ENCODE data around the gene UBL7.

The UBL7 gene

GRCh38 chr15:74406992-74407705 lies 53.8 kb downstream of the UBL7 start:
- DNase-seq (ENCODE audit: low read depth) = no peak

- DNase-seq (ENCODE audit: low read depth) = no peak
Measured at GRCh38 chr15:74406517-74406916, 54.4 kb downstream of the UBL7 start.

- no peak for DNase-seq (ENCODE audit: low read depth)
Measured at GRCh38 chr15:74405823-74406222, 55.1 kb downstream of the UBL7 start.

GRCh38 chr15:74403991-74404563 lies 56.9 kb downstream of the UBL7 start:
- DNase-seq (ENCODE audit: low read depth) = no peak

- no peak for DNase-seq (ENCODE audit: low read depth)
Measured at GRCh38 chr15:74403588-74403919, 57.4 kb downstream of the UBL7 start.

- peak; percentile 80 for DNase-seq (ENCODE audit: low read depth)
Measured at GRCh38 chr15:74402873-74403587, 57.9 kb downstream of the UBL7 start.

- no peak for DNase-seq (ENCODE audit: low read depth)
Measured at GRCh38 chr15:74402337-74402841, 58.6 kb downstream of the UBL7 start.

GRCh38 chr15:74400915-74401757 lies 59.8 kb downstream of the UBL7 start:
- DNase-seq (ENCODE audit: low read depth) = no peak

- DNase-seq (ENCODE audit: low read depth) = no peak
Measured at GRCh38 chr15:74400313-74400860, 60.6 kb downstream of the UBL7 start.

- no peak for DNase-seq (ENCODE audit: low read depth)
Measured at GRCh38 chr15:74399511-74400312, 61.2 kb downstream of the UBL7 start.

GRCh38 chr15:74399100-74399499 lies 61.9 kb downstream of the UBL7 start:
- DNase-seq (ENCODE audit: low read depth) = no peak

GRCh38 chr15:74398183-74398582 lies 62.8 kb downstream of the UBL7 start:
- DNase-seq (ENCODE audit: low read depth) = no peak

GRCh38 chr15:74397239-74398068 lies 63.5 kb downstream of the UBL7 start:
- no peak for DNase-seq (ENCODE audit: low read depth)

- no peak for DNase-seq (ENCODE audit: low read depth)
Measured at GRCh38 chr15:74396445-74397238, 64.3 kb downstream of the UBL7 start.

- DNase-seq (ENCODE audit: low read depth) = no peak
Measured at GRCh38 chr15:74396146-74396438, 64.9 kb downstream of the UBL7 start.

All from activated T-cell treated with anti-CD3 and anti-CD28 coated beads for 24 hours (primary cell).